Measurements from ENCODE around the gene GDF7. TPM values are rescaled to one million over a fixed set of nuclear protein-coding genes. Genes with fewer than 3 reads are reported as not detected.
A peak's percentile ranks its signal among the peaks of the same experiment; 100 is the strongest.

Gene GDF7
- total RNA-seq, 1 experiment from 2014 or later: 0.04 TPM

DNA sequence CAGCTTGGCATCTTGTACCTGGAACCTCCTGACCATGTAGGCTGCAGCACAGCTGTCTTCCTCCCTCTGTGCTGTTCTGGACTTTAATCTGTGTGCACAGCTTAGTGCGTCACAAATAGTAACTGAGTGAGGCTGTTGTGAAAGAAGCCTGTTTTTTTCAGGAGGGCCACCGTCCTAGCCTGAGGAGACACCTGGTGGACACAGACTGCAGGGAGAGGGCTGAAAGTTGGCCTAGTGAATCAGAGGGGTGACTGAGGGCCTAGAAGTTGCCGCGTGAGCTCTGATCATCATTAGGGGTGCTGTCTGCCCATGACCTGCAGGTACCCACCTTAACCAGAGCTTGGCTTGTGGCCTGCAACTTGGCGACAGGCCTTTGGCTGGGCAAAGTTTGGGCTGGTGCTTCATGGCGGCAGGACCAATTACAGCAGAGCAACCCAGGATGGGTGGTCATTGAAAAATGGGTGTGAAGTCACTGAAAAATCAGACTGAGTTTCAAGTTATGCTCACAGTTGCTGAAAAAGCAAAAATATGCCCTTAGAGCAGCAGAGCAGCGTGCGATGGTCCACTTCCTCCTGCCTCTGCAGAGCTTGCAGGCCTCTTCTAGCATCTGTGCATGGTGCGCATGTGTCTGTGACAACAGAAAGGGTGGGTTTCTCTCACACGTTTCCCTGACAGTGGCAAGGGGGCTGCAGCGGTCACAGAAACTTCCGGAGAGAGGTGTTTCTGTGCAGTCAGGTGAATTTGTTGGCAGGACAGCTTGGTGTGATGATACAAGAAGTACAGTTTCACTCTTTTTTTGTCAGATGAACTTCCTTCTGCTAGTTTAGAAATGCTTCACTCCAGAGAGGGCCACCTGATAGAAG is 9.6 kb downstream of the GDF7 start:
- DNase-seq: peak; percentile 46
- no CpG with 5 or more reads among the region's 12 CpGs for WGBS (ENCODE audit: extremely low coverage, insufficient read length, low lambda C conversion rate)
- Histone ChIP-seq H3K4me2 (ENCODE audit: insufficient read depth, insufficient read length, low read length) (no peak overlapping the region), H2AFZ (ENCODE audit: low read length) (no peak overlapping the region), H3K9me3 (ENCODE audit: control insufficient read depth, low read depth, low read length) (no peaks in the 10 kb centered on the region), H4K8ac (replicated peaks; ENCODE audit: insufficient read length, low read depth, low read length) (no peak overlapping the region), H3K4me1 (ENCODE audit: insufficient read depth, low read length) (peaks cover 4% of the 10 kb centered on the region; the same call in 1 of the 2 replicates), H2AK5ac (ENCODE audit: insufficient read length, low read length) (no peak overlapping the region), H4K20me1 (ENCODE audit: control insufficient read depth, insufficient read depth, insufficient read length) (no peaks in the 10 kb centered on the region), H2BK5ac (ENCODE audit: insufficient read length, low read length) (no peak overlapping the region), H3K9ac (ENCODE audit: extremely low read depth, insufficient read length, low read length) (no peak overlapping the region), H2BK120ac (ENCODE audit: low read depth, low read length, poor library complexity, severe bottlenecking) (no peak overlapping the region), H2BK15ac (ENCODE audit: low read depth, low read length) (no peak overlapping the region), H3K27ac (ENCODE audit: insufficient read length, low read depth, low read length) (no peak overlapping the region), H3K23ac (ENCODE audit: insufficient read length, low read depth, low read length) (no peak overlapping the region), H2BK20ac (ENCODE audit: low read depth, low read length, poor library complexity, severe bottlenecking) (no peak overlapping the region), H3K4ac (ENCODE audit: low read depth, low read length) (no peak overlapping the region), H3T11ph (ENCODE audit: low read length) (no peak overlapping the region), H3K23me2 (ENCODE audit: insufficient read length, low read depth, low read length, poor library complexity, severe bottlenecking) (no peaks in the 10 kb centered on the region), H3K27me3 (ENCODE audit: insufficient read depth, low read length) (peaks cover 21% of the 10 kb centered on the region), H4K91ac (ENCODE audit: insufficient read length, low read depth, low read length) (no peak overlapping the region), H2BK12ac (ENCODE audit: insufficient read length, low read depth, low read length) (no peak overlapping the region), H3K14ac (ENCODE audit: insufficient read depth, low read length) (no peak overlapping the region; the same call in 1 of the 2 replicates), H3K56ac (ENCODE audit: insufficient read length, low read depth, low read length) (no peak overlapping the region), H3K79me1 (ENCODE audit: insufficient read depth, low read depth, low read length, poor library complexity, severe bottlenecking) (no peaks in the 10 kb centered on the region), H4K5ac (ENCODE audit: insufficient read length, low read depth, low read length) (no peak overlapping the region), H3K18ac (ENCODE audit: insufficient read length, low read depth, low read length) (no peak overlapping the region), H3K79me2 (ENCODE audit: insufficient read depth, low read length) (no peaks in the 10 kb centered on the region)
- no peak; the same call in 2 of the 3 replicates for TF ChIP-seq CTCF (conservative IDR thresholded peaks at IDR 0.05)
- H3K4me3 Mint-ChIP-seq: no peak overlapping the region
- no peak overlapping the region for H3K27ac Mint-ChIP-seq
- peaks cover 46% of the 10 kb centered on the region for H3K27me3 Mint-ChIP-seq (ENCODE audit: low read depth)
- peaks cover 35 to 50% of the 10 kb centered on the region in 2 experiments for H3K4me1 Mint-ChIP-seq
- peaks cover 0 to 3% of the 10 kb centered on the region in 2 experiments; a peak in 1 of 5 replicates for H3K9me3 Mint-ChIP-seq
- no peaks in the 10 kb centered on the region; a peak in 1 of 7 replicates for H3K36me3 Mint-ChIP-seq (ENCODE audit: insufficient read depth in 1 of 3, low read depth in 3 of 3)

All from H9 (cell line).